HG03103 (cell line): ENCODE results near the gene MTCH1.

Experiments used
- ATAC-seq: cut with Tn5 transposase; IDR thresholded peaks from one replicate; pipeline ENCODE4 v1.9.1; 2021; ENCODE audit warnings: low read depth; ENCODE audit not compliant: unreplicated experiment

MTCH1 gene

DNA sequence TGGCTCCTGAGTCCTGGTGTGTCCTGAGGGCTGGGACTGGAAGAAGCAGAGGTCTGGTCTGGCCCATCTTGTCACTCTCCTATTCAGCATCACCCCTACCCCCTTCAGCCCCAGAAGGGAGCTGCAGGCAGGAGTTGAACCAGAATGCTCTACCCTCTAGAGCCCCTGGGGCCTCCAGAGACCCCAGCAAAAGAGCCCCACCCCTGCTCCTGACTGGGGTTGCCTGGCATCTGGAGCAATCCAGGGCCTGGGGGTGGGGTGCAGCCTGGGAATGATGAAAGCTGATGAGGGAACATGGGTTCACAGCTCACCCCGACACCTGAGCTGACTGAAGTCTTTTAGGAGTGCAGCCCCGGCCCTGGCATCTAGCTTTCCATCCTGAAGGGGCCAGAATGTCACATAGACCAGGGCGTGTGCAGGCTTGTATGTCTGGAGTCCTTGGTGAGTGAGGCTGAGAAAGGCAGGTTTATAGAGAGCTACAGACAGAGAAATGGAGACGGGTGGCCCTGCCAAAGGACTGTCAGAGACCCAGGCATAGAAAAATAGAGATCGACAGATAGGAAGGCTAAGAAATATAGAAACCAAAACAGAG, 31.7 kb upstream of the MTCH1 start:
- ATAC-seq: no peak

DNA sequence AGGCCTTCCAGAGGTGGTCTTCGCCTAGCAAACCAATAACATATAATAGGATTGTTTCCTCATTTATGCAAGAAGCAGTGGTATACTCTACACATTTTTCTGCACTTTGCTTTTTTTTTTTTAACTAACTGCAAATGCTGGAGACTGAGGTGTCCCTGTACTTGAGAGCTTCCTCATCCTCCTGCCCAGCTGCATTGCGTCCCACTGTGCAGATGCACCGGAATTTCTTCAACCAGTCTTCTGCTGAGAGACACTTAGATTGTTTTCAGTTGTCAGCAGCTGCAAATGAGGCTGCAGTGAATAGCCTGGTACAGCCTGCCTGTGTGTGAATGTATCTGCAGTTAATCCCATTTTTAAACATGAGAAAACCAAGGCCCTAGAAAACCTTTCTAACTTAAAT, 31.0 kb upstream of the MTCH1 start:
- ATAC-seq: no peak

DNA sequence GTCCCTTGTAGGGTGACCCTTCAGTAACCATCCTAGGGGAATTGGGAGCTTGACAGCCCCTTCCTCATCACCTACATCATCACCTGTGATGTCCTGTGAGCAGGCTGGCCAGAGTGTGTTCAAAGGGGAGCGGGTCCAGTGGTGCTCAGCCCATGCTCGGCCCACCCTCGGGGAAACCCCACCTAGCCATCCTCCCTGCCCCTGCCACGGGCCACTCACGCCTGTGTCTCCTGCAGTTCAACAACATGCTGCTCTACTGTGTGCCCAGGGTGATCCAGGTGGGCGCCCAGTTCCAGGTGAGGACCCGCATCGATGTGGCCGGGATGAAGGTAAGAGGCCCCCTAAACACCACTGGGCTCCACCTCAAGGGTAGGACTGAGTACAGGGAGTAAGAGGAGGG, 29.5 kb upstream of the MTCH1 start:
- no peak for ATAC-seq

DNA sequence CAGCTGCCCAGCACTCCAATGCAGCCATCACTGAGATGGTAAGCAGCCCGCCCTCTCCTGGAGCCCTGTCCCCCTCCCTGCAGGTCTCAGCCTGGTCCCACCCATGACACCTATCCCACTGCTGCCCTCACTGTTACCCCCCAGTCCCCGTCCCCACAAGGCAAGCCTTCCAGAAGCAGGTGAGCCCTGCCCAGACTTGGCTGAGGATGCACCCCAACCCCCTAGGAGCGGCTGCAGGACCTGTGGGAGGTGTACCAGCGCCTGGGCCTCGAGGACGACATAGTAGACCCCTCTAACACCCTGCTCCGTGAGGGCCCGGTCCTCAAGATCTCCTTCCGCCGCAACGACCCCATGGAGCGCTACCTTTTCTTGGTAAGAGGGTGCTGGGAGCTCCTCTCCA, 28.7 kb upstream of the MTCH1 start:
- no peak for ATAC-seq

DNA sequence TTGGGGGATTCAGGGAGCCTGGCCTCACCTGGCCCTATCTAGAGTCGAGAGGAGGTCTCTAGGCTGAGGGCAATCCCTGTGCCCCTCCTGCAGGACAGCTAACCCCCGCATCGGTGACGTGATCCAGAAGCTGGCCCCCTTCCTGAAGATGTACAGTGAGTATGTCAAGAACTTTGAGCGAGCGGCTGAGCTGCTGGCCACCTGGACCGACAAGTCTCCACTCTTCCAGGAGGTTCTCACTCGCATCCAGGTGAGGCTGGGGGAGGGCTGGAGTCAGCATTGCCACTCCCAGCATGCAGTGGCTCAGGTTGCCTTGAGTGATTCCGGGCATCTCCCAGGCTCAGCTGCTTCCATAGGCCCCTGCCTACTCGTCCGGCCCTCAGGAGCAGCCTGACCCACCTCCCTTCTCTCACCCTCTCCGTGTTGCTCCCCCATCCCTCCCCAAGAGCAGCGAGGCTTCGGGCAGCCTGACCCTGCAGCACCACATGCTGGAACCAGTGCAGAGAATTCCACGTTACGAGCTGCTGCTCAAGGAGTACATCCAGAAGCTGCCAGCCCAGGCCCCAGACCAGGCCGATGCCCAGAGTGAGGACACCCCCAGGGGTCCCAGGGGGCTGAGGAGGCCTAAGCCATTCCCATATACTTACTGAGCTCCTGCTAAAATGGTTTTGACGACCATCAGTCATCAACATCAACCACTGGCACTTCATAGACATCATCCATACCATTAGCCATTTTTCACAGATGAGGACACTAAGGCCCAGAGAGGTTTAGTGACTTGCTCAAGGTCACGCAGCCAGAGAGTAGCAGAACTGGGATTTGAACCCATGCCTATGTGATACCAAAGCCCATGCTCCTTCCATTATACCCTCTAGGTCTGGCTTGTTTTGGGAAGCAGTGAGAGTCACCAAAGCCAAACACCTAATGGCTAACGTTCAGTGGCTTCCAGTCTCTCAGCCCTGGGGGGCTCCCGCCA, 27.8 kb upstream of the MTCH1 start:
- ATAC-seq: no peak

DNA sequence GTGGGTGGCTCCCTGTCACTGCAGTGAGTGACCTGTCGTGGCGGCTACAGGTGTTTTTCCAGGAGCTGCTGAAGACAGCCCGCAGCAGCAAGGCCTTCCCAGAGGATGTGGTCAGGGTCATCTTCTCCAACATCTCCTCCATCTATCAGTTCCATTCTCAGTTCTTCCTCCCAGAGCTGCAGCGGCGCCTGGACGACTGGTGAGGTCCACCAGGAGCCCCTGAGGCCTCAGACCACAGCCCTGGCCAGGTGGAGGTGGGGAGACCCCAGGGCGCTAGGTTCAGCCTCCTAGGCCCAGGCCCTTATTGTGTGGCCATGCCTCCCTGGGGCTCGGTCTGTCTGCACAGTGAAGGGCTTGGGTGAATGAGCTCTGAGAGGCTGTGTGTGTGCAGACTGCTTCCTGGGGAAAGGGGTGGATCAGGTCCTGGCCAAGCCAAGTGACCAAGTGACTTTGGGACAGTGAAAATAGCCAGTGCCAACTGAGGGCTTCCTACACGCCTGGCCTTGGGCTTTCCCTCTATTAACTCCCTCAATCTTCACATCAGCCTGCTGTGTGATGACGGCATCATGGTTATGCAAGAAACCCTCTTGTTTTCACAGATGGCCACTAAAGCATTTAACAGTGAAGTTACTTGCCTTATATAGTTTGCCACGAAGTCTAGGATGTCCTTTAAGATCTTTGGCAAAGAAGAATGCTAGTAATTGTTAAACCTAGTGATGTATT, 25.8 kb upstream of the MTCH1 start:
- ATAC-seq: no peak

DNA sequence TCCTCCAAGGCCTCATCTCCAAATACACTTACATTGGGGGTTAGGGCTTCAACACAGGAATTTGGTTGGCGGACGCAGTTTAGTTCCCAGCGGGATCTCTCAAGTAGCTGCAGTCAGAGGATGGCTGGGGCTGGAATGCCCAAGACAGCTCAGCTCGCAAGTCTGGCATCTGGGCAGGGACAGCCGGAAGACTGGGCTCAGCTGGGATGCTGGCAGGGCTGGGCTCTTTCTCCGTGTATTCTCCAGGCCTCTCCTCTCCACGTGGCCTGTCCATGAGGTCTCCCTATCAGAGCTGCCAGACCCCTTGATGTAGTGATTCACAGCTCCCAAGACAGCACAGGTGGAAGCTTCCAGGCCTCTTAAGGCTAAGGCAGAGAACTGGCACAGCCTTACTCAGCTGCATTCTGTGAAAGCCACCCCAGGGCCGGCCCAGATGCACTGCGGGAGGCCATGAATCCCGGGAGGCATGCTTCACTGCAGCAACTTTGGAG, 24.5 kb upstream of the MTCH1 start:
- ATAC-seq: no peak

DNA sequence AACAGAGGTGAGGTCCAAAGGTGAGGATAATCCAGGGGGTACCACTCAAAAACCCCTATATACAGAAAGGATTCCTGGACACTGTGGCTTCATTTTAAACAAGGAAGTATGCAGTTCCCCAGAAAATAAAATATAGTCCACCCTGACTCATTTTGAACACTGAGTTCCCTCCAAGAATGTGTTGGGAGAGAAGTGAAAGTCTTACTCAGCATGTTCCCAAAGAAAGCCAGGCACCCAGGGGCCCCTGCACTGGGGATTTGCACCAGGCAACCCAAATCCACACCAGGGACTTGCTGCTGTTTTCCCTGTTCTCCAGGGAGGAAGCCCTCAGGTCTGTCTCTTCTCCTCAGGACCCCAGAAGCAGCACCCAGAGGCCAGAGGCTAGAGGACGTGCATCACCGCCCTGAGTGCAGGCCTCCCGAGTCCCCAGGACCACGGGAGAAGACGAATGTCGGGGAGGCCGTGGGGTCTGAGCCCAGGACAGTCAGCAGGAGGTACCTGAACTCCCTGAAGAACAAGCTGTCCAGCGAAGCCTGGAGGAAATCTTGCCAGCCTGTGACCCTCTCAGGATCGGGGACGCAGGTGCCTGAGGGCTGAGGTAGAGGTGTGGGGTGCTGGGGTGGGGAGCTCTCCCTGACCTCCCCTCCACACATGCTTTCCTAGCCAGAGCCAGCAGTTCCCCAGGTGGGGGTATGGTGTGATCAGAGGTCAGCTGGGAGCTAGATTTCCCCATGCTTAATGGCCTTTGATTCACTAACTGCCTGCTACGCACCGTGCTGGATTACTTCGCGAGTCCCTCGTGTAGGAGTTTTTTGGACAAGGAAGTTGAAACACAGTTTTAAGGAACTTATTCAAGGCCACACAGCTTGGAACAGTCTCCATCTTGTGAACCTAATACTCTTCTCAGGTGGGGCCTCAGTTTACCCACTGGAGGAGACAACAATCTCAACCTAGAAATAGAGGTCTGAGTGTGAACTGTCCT, 22.8 kb upstream of the MTCH1 start:
- ATAC-seq: no peak

DNA sequence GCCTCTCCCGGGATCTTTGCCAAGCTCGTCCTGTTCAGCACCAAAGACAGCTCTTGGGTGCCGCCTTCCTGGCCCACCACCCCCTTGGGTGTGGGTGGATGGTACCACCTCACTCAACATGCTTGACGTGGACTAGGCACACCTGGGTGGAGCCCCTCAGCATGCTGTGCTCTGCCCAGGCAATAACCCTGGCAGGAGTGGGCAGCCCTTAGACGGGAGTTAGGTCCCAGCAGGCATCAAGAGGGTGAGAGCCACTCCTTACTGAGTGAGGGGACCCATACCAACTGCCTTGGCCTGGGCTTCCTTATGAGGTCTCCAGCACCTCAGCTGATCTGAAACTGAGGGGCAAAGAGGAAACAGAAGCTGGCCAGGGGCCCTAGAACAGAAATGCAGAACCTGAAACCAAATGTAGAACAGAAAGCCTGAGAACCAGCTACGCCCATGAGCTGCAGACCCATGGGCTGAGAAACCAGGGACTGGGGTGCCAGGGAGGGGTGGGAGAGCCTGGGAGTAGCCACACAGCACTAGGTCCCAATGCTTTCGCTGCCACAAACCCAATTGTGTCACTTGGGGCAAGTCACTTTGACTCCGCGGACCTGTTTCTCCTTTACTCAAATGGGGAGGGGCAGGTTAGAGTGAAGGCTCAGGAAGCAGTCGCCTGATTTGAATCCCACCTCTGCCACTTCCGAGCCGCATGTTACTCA, 21.5 kb upstream of the MTCH1 start:
- ATAC-seq: no peak

DNA sequence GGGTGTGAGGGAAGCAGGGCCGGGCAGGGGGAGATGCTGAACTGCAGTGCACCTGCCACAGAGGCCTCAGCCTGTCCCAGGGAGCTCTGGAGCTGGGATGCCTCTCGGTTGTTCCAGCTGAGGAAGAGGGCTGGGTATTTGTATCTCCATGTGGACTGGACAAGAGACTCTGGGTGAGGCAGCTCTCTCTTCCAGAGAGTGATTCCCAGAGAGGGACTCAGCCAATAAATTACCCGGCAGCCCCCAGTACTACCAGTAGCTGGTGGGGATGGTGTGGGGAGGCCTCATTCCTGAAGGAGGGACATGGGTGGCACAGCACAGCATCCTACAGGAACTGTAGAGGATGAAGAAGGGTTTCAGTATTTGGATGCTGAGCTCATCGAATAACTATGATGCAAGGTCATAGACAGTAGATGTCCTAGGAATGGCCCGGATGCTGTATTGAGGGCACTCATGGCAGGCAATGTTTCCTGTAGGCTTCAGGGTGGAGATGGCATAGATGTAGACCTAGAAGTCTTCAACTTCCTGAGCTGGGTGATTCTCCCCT, 20.9 kb upstream of the MTCH1 start:
- no peak for ATAC-seq

DNA sequence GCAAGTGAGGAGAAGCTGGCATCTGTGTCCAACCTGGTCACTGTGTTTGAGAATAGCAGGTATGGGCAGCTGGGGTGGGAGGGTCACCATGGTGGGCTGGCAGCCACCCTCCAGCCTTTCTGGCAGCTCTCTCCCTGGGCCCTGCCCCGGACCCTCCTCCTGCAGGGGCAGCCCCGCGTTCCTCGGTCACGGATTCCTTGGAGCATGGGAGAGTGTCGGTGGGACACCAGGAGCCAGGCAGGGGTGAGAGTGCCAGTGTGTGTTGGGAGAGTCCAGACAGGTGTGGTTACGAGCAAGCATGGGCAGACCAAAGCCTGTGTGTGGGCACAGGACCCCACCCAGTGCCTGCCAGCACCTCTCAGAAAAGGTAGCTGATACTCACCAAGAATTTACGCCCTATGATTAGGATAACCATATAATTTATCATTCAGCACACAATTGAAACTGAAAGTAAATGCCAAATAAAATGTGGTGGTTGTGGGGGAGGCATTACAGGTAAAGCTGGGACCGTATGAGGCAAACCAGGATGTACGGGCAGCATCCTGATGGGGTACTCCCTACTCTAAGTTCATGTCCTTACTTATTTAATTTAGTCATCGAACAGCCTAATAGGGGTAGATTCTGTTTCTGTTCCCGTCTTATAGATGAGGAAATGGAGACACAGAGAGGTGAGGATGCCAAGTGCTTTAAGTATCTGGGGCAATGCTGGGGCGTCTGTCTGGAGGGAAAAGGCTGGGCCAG, 20.0 kb upstream of the MTCH1 start:
- ATAC-seq: no peak

DNA sequence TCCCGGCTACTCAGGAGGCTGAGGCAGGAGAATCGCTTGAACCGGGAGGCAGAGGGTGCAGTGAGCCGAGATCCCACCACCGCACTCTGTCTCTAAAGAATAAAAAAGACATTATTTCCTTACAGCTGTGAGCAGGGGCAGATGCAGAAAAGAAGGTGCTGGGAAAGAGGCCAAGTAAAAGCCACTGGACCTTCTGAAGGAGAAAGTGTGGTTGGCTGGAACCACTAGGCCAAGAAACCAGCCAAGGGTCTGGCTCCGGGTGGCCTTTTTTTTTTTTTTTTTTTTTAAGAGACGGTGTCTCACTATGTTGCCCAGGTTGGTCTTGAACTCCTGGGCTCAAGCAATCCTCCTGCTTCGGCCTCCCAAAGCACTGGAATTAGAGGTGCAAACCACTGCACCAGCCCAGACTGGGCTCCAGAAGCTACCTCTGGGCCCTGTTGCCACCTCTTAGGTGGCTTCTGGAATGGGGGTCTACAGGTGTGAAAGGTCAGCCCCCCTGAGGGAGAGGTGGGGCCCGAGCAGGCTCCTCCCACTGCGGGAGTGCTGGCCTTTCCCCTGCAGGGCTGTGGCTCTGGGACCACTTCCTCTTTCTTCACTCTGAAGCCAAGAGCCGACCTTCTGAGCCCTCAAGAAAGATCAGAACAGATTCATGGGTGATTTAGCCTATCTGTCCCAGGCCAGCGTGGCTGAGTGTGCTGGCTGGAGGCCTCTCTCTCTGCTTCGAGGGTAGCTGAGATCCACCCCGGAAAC, 19.2 kb upstream of the MTCH1 start, which contains the start of gene FGD2:
Gene FGD2 (plus strand): TSS at position 595 of the 750 bp plus-strand sequence. CDS start 163 bp downstream, outside the sequence.
- peak; percentile 54 for ATAC-seq

DNA sequence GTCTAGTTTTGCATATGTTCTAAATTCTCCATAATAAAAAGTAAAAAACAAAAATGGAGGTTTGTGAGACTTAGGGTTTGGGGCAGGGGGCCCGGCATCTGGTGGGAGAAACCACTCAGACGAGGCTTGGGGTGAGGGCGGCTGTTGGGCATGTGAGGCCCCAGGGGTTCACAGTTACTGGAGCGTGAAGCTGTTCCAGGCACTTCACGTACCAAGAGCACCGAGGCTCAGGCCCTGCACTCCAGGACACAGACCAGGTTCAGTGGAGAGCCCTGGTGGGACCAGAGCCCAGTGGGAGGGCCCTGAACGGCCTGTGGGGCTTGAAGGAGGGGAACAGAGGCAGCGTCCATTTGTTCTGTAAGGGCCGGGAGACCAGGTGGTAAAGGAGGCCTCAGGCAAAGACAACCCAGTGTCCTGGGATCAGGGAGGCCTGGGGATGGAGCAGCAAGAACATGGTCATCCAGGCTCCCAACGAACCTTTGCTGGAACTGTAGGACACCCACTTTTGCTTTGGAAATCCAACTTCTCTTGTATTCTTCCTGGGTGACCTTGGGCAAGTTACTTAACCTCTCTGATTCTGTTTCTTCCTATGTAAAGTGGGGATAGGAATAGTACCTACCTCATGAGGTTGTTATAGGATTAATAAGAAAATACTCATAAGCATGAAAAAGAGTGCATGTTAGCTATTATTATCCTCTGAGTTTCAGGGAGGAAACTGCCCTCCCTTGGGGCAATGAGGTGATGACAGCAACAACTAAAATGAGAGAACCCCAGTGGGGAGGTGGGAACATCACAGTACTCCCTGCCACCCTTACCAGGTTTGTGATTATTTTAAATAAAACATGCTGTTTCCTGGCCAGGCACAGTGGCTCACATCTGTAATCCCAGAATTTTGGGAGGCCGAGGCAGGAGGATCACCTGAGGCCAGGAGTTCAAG, 18.3 kb upstream of the MTCH1 start:
- ATAC-seq: no peak

DNA sequence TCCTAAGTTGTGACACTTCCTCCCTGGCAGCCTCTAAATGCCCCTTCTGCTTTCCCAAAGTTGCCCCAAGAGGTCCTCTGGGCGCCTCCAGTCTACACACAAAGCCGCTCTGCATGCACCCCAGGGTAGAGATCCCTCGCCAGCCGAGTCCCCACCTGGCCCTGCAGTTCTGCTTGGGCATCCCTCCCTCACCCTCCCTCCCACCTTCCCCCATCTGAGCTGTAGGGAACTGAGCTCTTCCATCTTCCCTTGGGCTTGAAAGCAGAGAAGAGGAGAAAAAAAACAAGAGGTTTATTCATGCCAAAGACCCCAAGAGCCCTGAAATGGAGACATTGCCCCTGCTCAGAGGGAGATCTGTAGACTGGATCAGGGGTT, 13.7 kb upstream of the MTCH1 start:
- no peak for ATAC-seq

DNA sequence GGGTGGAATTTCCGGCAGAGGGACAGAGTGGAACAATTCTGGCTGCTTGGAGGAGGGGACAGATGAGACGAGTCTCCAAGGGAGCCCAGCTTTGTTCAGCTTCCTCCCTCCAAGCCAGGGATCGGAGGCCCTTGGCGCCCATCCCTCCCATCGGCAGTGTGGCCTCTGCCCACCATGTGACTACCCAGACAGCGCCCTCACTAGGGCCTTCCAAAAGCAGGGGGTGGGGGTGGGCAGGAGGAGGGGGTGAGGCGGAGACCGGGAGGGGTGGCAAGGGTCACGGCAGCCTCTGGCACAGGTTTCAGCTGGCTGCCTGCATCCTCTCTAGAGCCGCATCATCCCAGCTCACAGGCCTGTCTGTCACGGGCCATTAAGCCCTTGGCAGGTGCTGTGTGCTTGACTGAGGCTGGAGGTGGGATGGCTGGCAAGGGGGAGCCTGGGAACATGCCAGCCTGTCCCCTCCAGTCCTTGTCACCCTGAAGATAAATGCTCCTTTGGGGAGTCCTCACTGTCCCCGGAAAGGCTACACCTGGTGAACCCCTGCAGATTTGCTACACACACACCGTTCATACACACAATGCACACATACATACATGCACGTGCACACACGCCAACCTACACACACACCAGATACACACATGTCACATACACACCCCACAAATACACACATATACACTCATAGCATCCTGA, 13.2 kb upstream of the MTCH1 start:
- no peak for ATAC-seq

DNA sequence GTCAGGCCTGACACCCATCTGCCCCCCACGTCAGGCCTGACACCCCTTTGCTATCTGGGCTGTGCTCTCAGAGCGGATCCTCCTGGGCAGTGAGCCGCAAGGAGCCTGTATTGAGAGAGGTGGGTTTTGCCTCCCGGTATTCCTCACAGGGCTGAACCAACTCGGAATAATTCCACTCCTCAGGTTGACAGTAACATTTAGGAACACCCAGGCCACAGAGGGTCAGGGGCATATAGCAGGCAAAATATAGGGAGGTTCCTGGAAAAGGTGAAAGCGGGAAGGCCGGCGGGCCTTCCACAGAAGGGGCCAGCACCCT, 12.7 kb upstream of the MTCH1 start:
- no peak for ATAC-seq
